GM21737 (cell line): ENCODE measurements around the gene CD164L2.

ENCODE experiments used
- ATAC-seq: cut with Tn5 transposase; IDR thresholded peaks from one replicate; pipeline ENCODE4 v1.9.1; 2021; ENCODE audit warnings: mild to moderate bottlenecking, moderate library complexity; ENCODE audit not compliant: unreplicated experiment

Gene CD164L2

DNA sequence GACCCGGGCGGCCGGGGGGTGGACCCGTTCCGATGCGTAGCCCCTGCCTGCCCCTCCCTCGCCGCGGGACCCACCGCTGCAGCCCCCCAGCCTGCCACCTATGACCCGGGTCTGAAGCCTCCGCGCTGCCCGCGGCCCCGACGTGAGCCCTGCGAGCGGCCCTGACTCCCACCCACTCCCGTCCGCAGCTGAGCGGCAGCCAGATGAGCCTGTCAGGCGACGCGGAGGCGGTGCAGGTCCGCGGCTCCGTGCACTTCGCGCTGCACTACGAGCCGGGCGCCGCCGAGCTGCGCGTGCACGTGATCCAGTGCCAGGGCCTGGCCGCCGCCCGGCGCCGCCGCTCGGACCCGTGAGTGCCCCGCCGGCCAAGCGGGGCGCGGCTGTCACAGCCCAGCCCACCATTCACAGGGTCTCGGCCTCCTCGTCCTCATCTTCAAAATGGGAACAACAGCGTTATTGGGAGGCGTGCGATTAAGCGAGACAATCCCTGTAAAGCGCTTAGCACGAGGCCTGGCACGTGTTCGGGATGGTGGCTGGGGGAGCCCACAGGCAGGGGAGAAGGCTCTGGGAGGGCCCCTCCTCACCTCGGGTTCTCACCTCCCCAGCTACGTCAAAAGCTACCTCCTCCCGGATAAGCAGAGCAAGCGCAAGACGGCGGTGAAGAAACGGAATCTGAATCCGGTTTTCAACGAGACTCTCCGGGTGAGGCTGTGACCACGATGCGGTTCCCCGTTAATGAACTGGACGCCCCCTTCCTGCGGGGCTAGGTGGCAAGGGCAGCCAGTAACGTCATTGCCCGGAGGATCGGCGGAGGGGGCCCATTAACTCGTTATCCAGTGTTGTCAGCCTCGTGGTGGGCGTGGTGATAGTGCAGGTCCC lies 33.1 kb downstream of the CD164L2 start:
- ATAC-seq = no peak

DNA sequence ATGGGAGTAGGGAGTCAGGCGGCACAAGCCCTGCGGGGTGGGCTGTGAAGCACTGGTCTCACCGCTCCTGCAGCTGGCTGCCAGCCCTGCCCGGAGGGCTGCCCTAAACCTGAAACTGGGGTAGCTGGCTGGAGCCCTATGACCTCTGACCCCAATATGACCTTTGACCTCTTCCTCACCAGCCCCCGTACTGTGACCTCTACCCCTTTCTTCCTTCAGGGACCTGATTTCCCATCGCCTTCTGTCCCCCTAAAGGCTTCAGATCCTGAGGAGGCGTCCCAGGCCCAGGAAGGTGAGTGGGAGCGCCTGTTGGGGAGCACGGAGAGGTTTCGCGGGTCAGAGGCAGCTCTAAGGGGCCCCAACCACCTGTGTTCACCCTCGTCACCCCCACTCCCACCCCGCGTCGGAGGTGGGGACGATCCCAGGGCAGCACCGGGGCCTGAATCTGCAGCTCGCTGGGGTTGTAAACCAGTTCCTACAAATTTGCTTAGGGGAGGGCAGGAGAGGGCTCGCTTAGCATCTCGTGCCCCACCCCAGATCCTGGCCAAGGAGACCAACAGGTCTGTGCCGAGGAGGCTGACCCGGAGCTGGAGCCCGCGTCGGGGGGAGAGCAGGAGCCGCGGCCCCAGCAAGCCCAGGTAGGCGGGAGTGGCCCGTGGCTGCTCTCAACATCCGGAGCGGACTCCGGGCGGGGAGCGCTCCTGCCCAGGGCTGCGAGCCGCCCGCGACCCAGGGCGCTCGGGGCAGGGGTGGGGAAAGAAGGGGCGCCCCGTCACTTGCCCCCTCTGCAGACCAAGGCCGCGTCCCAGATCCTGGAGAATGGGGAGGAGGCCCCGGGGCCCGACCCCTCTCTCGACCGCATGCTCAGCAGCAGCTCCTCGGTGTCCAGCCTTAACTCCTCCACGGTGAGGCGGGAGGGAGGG lies 34.0 kb downstream of the CD164L2 start:
- no peak for ATAC-seq

GRCh38 chr1:27346991-27347624 lies 36.0 kb downstream of the CD164L2 start:
- no peak for ATAC-seq

DNA sequence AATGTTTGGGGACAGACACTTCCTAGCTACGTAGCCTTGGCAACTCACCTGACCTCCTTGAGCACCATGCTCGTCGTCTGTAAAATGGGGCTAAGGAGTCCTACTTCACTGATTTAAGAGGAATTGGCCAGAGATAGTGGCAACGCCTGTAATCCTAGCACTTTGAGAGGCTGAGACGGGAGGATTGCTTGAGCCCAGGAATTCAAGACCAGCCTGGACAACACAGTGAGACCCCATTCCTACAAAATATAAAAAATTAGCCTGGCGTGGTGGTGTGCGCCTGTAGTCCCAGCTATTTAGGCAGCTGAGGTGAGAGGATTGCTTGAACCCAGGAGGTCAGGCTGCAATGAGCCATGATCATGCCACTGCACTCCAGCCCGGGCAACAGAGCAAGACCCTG lies 36.8 kb downstream of the CD164L2 start:
- no peak for ATAC-seq

DNA sequence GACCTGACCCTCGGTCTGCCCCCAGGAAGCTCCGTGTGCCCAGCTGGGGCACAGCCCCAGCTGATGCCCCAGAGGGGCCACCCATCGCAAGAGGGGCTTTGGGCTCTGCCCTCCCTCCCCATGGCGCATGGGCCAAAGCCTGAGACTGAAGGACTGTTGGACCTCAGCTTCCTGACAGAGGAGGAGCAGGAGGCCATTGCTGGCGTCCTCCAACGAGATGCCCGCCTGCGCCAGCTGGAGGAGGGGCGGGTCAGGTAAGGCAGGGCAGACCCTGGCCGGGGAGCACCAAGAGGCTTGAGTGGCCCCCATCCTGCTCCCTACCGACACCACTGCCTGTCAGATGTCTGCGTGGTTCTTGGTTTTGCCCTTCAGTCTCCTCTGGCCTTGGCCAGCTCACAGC lies 37.9 kb downstream of the CD164L2 start:
- no peak for ATAC-seq

GRCh38 chr1:27343639-27344025 lies 39.5 kb downstream of the CD164L2 start:
- no peak for ATAC-seq

DNA sequence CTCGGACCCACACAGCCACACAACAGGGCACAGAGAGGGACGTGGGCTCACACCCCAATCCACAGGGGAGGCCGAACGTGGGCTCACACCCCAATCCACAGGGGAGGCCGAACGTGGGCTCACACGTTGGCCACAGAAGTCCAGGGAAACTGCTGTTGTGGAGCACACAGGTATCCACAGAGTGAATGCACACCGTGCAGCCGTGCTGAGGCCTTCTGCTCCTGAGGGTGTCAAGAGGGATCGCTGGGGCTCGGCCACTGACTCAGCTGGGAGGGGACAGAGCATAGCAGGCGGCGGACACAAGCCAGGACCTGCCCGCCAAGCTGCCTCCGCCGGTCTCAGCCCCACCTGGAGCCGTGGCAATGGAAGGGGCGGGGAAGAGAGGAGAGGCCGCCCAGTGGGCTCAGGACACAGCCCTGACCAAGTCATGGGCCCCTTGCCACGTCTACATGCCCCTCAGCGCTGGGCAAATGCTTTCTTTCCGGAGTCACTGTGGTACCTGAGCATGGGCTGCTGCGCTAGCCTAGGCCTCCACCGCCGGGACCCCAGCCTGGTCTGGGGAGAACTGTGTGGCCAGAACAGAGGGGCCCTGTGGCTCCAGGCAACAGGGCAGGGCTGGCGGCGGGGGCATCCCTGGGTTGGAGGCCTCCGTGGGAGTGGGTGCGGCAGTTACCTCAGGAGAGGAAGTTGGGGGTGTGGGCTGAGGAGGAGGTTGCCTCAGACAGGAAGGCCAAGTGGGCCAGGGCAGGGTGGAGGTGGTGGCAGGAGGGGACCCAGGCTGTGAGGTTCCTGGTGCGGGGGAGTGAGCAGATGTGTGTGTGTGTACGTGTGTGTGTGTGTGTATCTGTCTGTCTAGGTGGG lies 40.1 kb downstream of the CD164L2 start:
- ATAC-seq = peak; percentile 41

GRCh38 chr1:27342391-27342777 lies 40.7 kb downstream of the CD164L2 start:
- no peak for ATAC-seq

DNA sequence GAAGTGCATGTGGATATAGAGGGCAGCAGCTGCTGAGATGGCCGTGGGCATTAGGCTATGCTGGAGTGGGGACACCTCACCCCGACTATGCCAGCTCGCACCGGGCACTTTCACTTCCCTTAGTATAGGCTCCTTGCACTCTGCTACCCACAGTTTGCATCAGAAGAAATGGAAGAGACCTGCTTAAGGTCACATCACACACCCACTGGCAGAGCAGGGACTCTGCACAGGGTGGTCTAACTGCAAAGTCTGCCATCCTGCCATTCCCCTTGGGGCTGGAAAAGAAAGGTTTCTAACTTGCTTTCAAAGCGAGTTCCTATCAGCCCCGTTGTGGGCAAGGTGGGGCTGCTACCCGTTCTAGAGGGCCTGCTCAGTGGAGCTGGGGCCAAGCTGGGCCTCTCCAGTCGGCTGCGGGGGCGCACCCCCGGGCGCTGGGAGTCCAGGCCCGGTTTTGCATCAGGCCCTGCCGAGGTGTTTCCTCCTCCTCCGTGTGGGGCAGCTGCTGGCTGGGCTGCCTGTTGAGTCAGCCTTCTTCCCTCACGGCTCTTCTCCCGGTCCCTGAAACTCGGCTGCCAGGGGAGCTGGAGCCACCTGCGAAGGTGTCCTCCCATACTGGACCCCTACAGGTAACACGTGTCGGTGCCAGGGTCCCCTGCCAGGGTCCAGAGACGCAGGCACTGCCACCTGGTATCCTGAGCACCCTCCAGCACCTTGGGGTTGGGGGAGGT lies 41.4 kb downstream of the CD164L2 start, which contains the start of gene SYTL1:
Gene SYTL1, plus strand, starts transcription at position 498 of the 728 bp plus-strand sequence. CDS start 3,313 bp downstream, outside the sequence.
- ATAC-seq = no peak

DNA sequence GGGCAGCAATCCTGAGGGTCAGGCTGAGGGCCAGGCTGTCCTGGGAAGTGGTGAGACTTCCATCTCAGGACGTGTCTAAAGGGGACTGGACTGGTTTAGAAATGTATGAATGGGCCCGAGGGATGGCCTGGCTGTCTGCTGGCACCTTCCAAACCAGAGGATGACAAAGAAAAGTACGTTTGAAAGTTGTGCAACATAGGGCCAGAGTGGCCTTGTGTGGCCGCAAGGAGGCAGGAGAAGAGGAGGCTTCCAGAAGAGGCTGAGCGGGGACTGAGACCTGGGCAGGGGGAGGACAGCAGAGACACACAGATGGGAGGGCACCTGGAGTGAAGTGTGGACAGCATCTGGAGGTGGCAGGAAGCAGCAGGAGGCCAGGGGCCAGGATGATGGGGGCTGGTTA lies 43.9 kb downstream of the CD164L2 start:
- ATAC-seq = no peak

DNA sequence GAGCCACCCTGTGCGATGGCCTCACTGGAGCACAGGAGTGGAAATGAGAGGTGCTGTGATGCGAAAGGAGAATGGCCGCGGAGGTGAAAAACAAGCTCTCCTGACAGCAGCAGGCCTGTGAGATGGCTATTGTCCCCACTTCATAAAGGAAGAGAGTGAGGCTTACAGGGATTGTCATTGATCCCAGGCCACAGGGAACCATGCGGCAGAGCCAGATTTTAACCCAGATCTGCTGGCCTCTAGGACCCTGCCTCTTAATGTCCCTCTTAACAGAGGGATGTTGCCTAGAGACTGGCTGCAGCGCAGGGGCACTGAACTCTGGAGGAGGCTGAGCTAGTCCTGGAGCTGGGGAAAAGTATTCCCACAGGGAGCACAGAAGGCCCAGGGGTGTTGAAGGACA lies 44.4 kb downstream of the CD164L2 start:
- ATAC-seq = no peak

DNA sequence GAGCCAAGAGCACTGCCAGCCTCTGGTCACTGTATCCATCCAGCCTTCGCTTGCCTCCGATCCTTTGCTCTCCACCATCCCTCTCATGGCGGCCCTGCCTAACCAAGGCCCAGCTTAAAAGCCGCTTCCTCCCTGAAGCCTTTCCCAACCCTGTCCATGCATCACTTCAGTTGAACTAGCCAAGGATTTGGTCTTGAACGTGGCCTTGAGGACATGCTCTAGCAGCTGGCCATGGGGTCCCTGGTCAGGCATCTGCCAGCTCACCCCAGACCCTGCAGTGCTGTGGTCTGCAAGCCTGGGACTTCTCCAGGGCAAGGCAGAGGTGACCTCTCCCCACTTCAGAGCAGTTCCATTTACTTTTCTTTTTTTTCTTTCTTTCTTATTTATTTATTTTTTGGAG lies 46.4 kb downstream of the CD164L2 start:
- no peak for ATAC-seq

DNA sequence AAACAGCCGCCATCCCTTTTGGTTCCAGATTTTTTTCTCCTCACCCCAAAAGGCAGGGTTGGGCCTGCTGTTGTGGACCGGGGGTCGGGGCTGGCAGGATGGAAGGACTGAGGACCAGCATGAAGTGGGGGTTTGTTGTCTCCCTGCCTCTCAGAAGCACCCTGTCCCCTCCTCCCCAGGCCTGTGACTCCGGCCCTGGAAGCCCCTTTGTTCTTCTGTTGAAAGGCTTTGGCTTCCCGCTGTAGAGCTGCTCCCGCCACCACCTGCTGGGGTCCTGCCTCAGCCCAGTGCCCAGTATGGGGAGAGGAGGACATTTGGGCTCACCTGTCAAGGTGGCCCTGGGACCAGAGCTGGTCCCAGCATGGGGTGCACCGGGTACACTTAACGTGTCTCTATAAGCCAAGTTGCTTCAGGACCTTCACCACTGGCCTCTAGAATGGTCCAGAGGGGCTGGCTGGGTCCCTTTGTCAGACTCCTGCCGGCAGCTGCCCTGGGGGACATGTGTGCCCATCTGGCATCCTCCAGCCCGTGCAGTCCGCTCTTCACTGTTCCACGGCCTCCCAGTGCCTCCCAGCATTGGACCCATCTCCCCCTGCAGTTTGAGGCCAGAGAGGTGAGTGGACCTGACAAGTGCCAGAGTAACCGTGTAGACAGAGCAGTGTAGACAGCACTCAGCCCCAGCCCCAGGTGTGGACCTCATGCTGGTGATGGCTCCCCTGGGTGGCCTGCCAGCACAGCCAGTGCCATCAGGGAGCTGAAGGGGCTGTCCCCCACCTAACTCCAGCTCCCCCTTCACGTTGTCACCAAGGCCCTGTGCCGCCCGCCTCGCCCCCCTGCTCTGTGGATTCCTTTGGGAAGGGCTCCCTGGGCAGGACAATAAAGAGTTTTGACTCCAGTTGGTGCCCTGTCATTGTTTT lies 47.4 kb downstream of the CD164L2 start:
- ATAC-seq = no peak

- no peak for ATAC-seq
Observed at GRCh38 chr1:27333717-27334279, 49.3 kb downstream of the CD164L2 start.

DNA sequence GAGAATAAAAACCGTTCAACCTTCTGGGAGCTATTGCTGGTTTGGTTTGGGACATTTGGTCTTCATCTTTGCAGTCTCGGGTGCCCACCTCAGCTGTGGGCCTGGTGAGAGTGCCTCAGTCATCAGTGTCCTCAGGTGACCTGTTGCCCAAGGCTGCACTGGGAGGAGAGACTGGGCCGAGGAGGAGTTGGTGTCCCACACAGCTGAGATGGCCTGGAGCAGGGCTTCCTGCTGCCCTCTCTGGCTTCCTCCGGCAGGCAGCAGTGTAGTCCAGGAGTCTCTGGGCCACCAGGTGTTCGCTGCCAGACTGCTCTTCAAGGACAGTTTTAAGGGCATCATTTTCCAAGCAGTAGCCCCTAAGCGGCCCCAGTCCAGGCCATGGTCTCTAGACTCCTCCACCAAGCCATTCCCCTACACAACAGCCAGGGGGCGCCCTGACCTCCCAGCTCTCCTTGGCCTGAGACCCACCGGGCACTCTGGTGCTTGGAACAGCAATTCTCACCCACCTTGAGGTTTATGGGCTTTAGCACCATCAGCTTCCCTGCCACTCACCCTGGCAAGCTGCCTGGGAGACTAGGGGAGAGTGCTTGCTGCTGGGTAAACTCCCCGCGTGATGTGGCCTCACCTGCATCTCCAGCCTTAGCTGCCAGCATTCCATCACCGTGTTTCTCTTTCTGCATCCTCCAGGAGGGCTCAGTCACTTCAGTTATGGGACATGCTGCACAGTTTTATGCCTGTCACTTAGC lies 50.4 kb downstream of the CD164L2 start:
- no peak for ATAC-seq

DNA sequence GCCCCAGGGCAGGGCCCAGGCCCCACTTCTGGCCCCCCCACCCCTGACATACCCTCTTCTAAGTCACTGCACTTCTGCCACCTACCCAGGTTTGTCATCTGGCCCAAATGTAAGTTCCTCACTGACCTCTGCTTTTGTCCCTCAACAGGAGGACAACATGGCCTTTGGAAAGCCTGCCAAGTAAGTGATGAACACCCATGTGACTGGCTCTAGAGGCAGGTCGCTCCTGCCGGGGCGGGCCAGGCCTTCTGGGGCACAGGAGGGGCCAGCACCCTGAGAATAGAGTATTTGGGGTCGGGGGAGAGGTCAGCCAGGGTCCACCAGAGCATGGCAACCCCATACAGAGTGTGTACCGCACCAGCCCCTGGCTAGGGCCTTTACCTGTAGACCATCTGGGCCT lies 51.2 kb downstream of the CD164L2 start:
- no peak for ATAC-seq

DNA sequence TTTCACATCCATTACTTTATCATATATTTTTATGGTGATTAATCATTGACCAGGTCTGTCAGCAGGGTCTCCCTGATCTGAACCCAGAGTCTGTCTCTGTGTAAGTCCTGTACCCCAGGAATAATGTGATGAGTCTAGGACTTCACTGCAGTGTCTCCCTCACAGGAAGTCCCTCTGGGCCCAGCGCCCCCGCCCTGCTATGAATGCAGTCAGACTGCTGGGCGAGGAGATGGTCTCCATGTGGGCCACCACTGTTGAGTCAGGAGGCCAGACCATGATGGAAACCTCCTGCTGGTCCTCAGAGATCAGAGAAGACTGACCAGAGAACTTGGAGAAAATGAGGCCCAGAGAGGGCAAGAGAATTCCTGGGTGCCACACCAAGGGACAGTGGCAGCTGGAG lies 51.7 kb downstream of the CD164L2 start:
- ATAC-seq = no peak

DNA sequence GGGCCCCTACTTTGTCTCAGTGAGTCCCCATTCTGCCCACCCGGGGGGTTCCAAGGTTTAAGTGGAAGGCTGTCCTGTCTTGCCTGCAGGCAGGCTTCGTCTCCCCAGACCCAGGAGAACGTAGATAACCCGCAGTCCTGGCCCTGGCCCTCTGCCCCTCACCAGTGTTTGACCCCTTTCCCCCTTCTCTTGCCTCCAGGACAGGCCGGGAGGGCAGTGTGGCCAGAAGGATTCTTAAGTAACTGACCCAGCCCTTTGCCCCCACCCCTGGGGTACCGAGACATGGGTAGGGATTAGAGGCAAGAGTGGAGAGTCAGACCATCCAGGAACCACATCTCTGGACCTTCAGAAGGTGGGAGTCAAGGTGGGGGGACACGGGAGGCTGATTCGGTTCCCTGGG lies 52.3 kb downstream of the CD164L2 start:
- ATAC-seq = no peak
